ENCODE measurements around the gene AXIN1.
"Not testable (repeated sequence)": the region's sequence is repeated elsewhere in the genome, so short reads cannot be mapped to it uniquely, and the experiment has no call there.

The AXIN1 gene

DNA sequence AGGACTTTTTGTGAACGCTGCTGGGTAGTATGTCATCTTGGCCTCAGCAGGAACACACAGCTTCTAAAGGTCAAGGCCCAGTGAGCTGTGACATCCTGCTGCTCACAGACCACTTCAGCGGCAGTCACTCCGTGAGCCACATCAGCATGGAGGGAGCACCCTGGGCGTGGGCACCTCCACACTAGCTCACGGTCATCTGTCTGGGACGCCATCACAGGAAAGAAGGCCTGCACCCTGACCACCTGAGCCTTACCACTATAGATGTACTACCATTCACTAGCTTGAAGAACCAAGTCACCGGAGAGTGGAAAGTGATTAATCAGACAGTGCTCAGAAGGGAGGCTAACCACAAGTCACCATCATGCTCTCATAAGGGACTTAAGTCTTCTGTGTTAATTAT is 3.3 kb downstream of the AXIN1 start:
- Histone ChIP-seq H3K4me1 (ENCODE audit: low read length) (no peaks in the 10 kb centered on the region; the same call in 1 of the 2 replicates), H3K9ac (ENCODE audit: low read length) (no peak overlapping the region), H4K20me1 (ENCODE audit: insufficient read depth, low read length) (no peaks in the 10 kb centered on the region), H3F3A (ENCODE audit: insufficient read depth, low read length) (no peaks in the 10 kb centered on the region), H3K27me3 (replicated peaks; ENCODE audit: insufficient read depth, low read length) (no peaks in the 10 kb centered on the region), H3K27ac (ENCODE audit: low read length) (no peak overlapping the region), H3K9me3 (replicated peaks; ENCODE audit: insufficient read depth, low read length) (no peaks in the 10 kb centered on the region), H3K4me2 (ENCODE audit: low read depth, low read length) (no peak overlapping the region), H3K79me2 (ENCODE audit: low read length) (peaks cover 75% of the 10 kb centered on the region), H3K9me2 (replicated peaks; ENCODE audit: insufficient read depth, low read length) (no peaks in the 10 kb centered on the region), H2AFZ (ENCODE audit: low read length) (no peak overlapping the region), H3K4me3 (ENCODE audit: low read length) (no peak overlapping the region), H3K36me3 (replicated peaks; ENCODE audit: insufficient read depth, low read length) (0 out of 2 replicates have a peak, but pooled peaks cover 7% of the 10 kb centered on the region)
- DNase-seq = no peak
- TF ChIP-seq EZH2 (optimal IDR thresholded peaks at IDR 0.05; ENCODE audit: low read depth, low read length) = no peak
- no peak for TF ChIP-seq EZH2phosphoT487 (IDR thresholded peaks at IDR 0.05; ENCODE audit: low read length)
- TF ChIP-seq, protein P1, sequence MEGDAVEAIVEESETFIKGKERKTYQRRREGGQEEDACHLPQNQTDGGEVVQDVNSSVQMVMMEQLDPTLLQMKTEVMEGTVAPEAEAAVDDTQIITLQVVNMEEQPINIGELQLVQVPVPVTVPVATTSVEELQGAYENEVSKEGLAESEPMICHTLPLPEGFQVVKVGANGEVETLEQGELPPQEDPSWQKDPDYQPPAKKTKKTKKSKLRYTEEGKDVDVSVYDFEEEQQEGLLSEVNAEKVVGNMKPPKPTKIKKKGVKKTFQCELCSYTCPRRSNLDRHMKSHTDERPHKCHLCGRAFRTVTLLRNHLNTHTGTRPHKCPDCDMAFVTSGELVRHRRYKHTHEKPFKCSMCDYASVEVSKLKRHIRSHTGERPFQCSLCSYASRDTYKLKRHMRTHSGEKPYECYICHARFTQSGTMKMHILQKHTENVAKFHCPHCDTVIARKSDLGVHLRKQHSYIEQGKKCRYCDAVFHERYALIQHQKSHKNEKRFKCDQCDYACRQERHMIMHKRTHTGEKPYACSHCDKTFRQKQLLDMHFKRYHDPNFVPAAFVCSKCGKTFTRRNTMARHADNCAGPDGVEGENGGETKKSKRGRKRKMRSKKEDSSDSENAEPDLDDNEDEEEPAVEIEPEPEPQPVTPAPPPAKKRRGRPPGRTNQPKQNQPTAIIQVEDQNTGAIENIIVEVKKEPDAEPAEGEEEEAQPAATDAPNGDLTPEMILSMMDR (IDR thresholded peaks at IDR 0.05; ENCODE audit: low read length) = no peak

DNA sequence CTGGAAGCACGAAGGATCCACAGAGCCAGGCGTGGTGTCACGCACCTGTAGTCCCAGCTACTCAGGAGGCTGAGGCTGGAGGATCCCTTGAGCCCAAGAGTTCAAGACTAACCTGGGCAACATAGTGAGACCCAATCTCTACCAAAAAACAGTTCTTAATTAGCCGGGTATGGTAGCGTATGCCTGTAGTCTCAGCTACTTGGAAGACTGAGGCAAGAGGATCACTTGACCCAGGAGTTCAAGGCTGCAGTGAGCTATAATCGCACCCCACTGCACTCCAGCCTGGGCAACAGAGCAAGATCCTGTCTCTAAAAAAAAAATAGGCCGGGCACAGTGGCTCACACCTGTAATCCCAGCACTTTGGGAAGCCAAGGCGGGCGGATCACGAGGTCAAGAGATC is 4.0 kb downstream of the AXIN1 start:
- H3F3A ChIP-seq (ENCODE audit: insufficient read depth, low read length); H3K9me2 ChIP-seq (replicated peaks; ENCODE audit: insufficient read depth, low read length); H3K27me3 ChIP-seq (replicated peaks; ENCODE audit: insufficient read depth, low read length); H3K27ac ChIP-seq (ENCODE audit: low read length); H3K4me1 ChIP-seq (ENCODE audit: low read length); H3K36me3 ChIP-seq (replicated peaks; ENCODE audit: insufficient read depth, low read length); H3K9me3 ChIP-seq (replicated peaks; ENCODE audit: insufficient read depth, low read length); H4K20me1 ChIP-seq (ENCODE audit: insufficient read depth, low read length); H3K4me3 ChIP-seq (ENCODE audit: low read length); H3K9ac ChIP-seq (ENCODE audit: low read length); DNase-seq; H2AFZ ChIP-seq (ENCODE audit: low read length); H3K4me2 ChIP-seq (ENCODE audit: low read depth, low read length): not testable (repeated sequence)
- H3K79me2 ChIP-seq (ENCODE audit: low read length) = peaks cover 82% of the 10 kb centered on the region

DNA sequence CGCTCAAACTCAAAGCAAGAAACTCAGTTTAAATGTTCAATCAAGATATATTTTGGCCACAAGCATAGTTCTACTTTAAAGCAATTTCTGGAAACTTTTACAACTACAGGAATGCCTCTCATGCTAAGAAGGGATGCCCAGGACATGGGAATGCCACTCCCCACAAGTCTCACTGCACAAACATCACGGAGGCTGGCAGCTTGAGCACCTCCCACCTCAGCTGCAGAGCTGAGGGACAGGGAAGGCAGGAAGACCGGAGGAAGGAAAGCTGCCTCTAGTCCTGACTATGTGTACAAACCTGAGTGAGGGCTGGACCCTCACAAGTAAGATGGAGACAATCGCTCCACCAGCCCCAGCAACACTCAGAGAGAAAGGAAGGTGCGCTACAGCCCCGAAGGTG is 5.3 kb downstream of the AXIN1 start:
- Histone ChIP-seq H2AFZ (ENCODE audit: low read length) (no peak overlapping the region), H3K27me3 (replicated peaks; ENCODE audit: insufficient read depth, low read length) (no peaks in the 10 kb centered on the region)

DNA sequence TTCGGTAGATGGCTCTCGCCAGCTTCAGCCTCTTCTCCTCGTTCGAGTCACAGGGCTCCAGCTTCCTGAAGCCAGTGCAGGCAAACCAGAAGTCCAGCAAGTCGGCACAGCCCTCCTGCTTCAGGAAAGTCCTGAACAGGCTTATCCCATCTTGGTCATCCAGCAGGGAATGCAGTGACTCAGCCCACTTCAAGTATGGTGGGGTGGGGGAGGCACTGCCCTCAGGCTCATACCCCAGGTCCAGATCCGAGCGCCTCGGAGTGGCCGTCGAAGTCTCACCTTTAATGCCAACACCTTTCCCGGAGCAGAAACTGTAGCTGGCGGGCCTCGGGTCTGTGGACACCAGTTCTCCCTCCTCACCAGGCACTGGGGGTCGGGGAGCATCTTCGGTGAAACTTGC is 5.9 kb downstream of the AXIN1 start:
- H3K36me3 ChIP-seq (replicated peaks; ENCODE audit: insufficient read depth, low read length) = 0 out of 2 replicates have a peak, but pooled peaks cover 7% of the 10 kb centered on the region
- H3K9ac ChIP-seq (ENCODE audit: low read length) = no peak overlapping the region
- H3K79me2 ChIP-seq (ENCODE audit: low read length) = peaks cover 93% of the 10 kb centered on the region

More for the DNA sequence above, 5.3 kb downstream of the AXIN1 start:
- no peak overlapping the region for H3K27ac ChIP-seq (ENCODE audit: low read length)
- H3K79me2 ChIP-seq (ENCODE audit: low read length) = peaks cover 95% of the 10 kb centered on the region
- no peak for DNase-seq
- H3K4me2 ChIP-seq (ENCODE audit: low read depth, low read length) = no peak overlapping the region
- no peaks in the 10 kb centered on the region for H3F3A ChIP-seq (ENCODE audit: insufficient read depth, low read length)
- TF ChIP-seq EZH2 (optimal IDR thresholded peaks at IDR 0.05; ENCODE audit: low read depth, low read length) (no peak), EZH2phosphoT487 (IDR thresholded peaks at IDR 0.05; ENCODE audit: low read length) (no peak)
- TF ChIP-seq, protein P1 (IDR thresholded peaks at IDR 0.05; ENCODE audit: low read length) = no peak
- H3K9ac ChIP-seq (ENCODE audit: low read length) = no peak overlapping the region
- H3K9me3 ChIP-seq (replicated peaks; ENCODE audit: insufficient read depth, low read length) = no peaks in the 10 kb centered on the region
- no peaks in the 10 kb centered on the region for H3K9me2 ChIP-seq (replicated peaks; ENCODE audit: insufficient read depth, low read length)
- H3K36me3 ChIP-seq (replicated peaks; ENCODE audit: insufficient read depth, low read length) = 0 out of 2 replicates have a peak, but pooled peaks cover 7% of the 10 kb centered on the region
- no peak overlapping the region for H3K4me3 ChIP-seq (ENCODE audit: low read length)
- no peaks in the 10 kb centered on the region for H4K20me1 ChIP-seq (ENCODE audit: insufficient read depth, low read length)
- no peaks in the 10 kb centered on the region; the same call in 1 of the 2 replicates for H3K4me1 ChIP-seq (ENCODE audit: low read length)

More for the DNA sequence above, 5.9 kb downstream of the AXIN1 start:
- H3K4me2 ChIP-seq (ENCODE audit: low read depth, low read length) = no peak overlapping the region
- DNase-seq = no peak
- no peak overlapping the region for H3K27ac ChIP-seq (ENCODE audit: low read length)
- H4K20me1 ChIP-seq (ENCODE audit: insufficient read depth, low read length) = no peaks in the 10 kb centered on the region
- H3K4me3 ChIP-seq (ENCODE audit: low read length) = no peak overlapping the region
- no peaks in the 10 kb centered on the region for H3K9me2 ChIP-seq (replicated peaks; ENCODE audit: insufficient read depth, low read length)
- H3K4me1 ChIP-seq (ENCODE audit: low read length) = no peaks in the 10 kb centered on the region; the same call in 1 of the 2 replicates
- H3F3A ChIP-seq (ENCODE audit: insufficient read depth, low read length) = no peaks in the 10 kb centered on the region
- H2AFZ ChIP-seq (ENCODE audit: low read length) = no peak overlapping the region
- TF ChIP-seq EZH2phosphoT487 (IDR thresholded peaks at IDR 0.05; ENCODE audit: low read length) = no peak
- no peak for TF ChIP-seq EZH2 (optimal IDR thresholded peaks at IDR 0.05; ENCODE audit: low read depth, low read length)
- TF ChIP-seq, protein P1 (IDR thresholded peaks at IDR 0.05; ENCODE audit: low read length) = no peak
- no peaks in the 10 kb centered on the region for H3K9me3 ChIP-seq (replicated peaks; ENCODE audit: insufficient read depth, low read length)
- no peaks in the 10 kb centered on the region for H3K27me3 ChIP-seq (replicated peaks; ENCODE audit: insufficient read depth, low read length)
